Retinal pigment epithelial cell (primary cell): ENCODE measurements around the gene FGF22.
A peak's percentile ranks its signal among the peaks of the same experiment; 100 is the strongest.

Experiments used
- DNase-seq: peaks from one replicate; pipeline ENCODE4 v3.0.0-alpha.2; 2010; ENCODE audit warnings: low read depth
- H3K4me3 ChIP-seq: 2 replicates; pipeline ENCODE4 v1.5.1; 2011; ENCODE audit warnings: mild to moderate bottlenecking, low read length, control low read depth, moderate library complexity
- CTCF ChIP-seq: conservative IDR thresholded peaks from 2 replicates; pipeline ENCODE4 v1.5.1; 2011; ENCODE audit warnings: low read depth, low read length, control low read depth, inconsistent platforms

Gene FGF22

GRCh38 chr19:639253-640160, at the start of gene FGF22:
FGF22 (plus strand) TSS chr19:639879; CDS start chr19:639926, 47 bp downstream.
- H3K4me3 ChIP-seq, result peak within 1 kb of the TSS; percentile 52
- no peak for TF ChIP-seq CTCF

GRCh38 chr19:590396-590745, 49.3 kb upstream of the FGF22 start:
- no peak for DNase-seq
- TF ChIP-seq CTCF, result no peak
- no peak overlapping the region for H3K4me3 ChIP-seq

More at GRCh38 chr19:639253-640160, at the start of gene FGF22:
- peak; percentile 37 for DNase-seq

- H3K4me3 ChIP-seq, result no peak overlapping the region
- no peak for DNase-seq
- TF ChIP-seq CTCF, result no peak
Observed at GRCh38 chr19:590750-591098, 49.0 kb upstream of the FGF22 start.

- H3K4me3 ChIP-seq, result peak overlapping the region; percentile 14
- DNase-seq, result no peak
- no peak for TF ChIP-seq CTCF
Observed at GRCh38 chr19:591099-591958, 48.4 kb upstream of the FGF22 start.

- TF ChIP-seq CTCF, result no peak
- H3K4me3 ChIP-seq, result no peak overlapping the region
- DNase-seq, result no peak
Observed at GRCh38 chr19:592101-592500, 47.6 kb upstream of the FGF22 start.

- TF ChIP-seq CTCF, result no peak
- DNase-seq, result no peak
- H3K4me3 ChIP-seq, result no peak overlapping the region
Observed at GRCh38 chr19:593055-593454, 46.6 kb upstream of the FGF22 start.

GRCh38 chr19:593505-593904, 46.2 kb upstream of the FGF22 start:
- no peak overlapping the region for H3K4me3 ChIP-seq
- no peak for TF ChIP-seq CTCF
- no peak for DNase-seq
